H9 (cell line): Measurements from ENCODE around the gene ICOSLG. TPM values are rescaled to one million over a fixed set of nuclear protein-coding genes. Genes with fewer than 3 reads are reported as not detected.

ENCODE experiments used
- DNase-seq: peaks from one replicate; pipeline ENCODE4 v3.0.0-alpha.2; 2017
- H2AFZ ChIP-seq: one replicate; pipeline ENCODE4 v1.6.1; 2013; ENCODE audit warnings: mild to moderate bottlenecking, low read length, control low read depth, moderate library complexity
- H2AK5ac ChIP-seq: 2 replicates; pipeline ENCODE4 v1.6.1; 2013; ENCODE audit warnings: low read length, control low read depth, mixed read lengths; ENCODE audit not compliant: insufficient read length
- H2BK120ac ChIP-seq: one replicate; pipeline ENCODE4 v1.6.1; 2013; ENCODE audit warnings: low read depth, mild to moderate bottlenecking, low read length, control low read depth, inconsistent platforms; ENCODE audit not compliant: poor library complexity, severe bottlenecking
- H2BK12ac ChIP-seq: 2 replicates; pipeline ENCODE4 v1.6.1; 2013; ENCODE audit warnings: low read length, control low read depth, mixed read lengths, low read depth; ENCODE audit not compliant: insufficient read length
- H2BK15ac ChIP-seq: 2 replicates; pipeline ENCODE4 v1.6.1; 2013; ENCODE audit warnings: low read depth, low read length, control low read depth
- H2BK20ac ChIP-seq: one replicate; pipeline ENCODE4 v1.6.1; 2013; ENCODE audit warnings: low read depth, mild to moderate bottlenecking, low read length, control low read depth, inconsistent platforms; ENCODE audit not compliant: poor library complexity, severe bottlenecking
- H2BK5ac ChIP-seq: 2 replicates; pipeline ENCODE4 v1.6.1; 2013; ENCODE audit warnings: low read length, control low read depth, mixed read lengths; ENCODE audit not compliant: insufficient read length
- H3K14ac ChIP-seq: 2 replicates; pipeline ENCODE4 v1.6.1; 2013; ENCODE audit warnings: low read length, control low read depth; ENCODE audit not compliant: insufficient read depth
- H3K18ac ChIP-seq: 2 replicates; pipeline ENCODE4 v1.6.1; 2013; ENCODE audit warnings: low read depth, mild to moderate bottlenecking, mixed read lengths, low read length, control low read depth; ENCODE audit not compliant: insufficient read length
- H3K23ac ChIP-seq: 2 replicates; pipeline ENCODE4 v1.6.1; 2013; ENCODE audit warnings: low read length, control low read depth, mixed read lengths, low read depth; ENCODE audit not compliant: insufficient read length
- H3K23me2 ChIP-seq: 2 replicates; pipeline ENCODE4 v1.6.1; 2013; ENCODE audit warnings: low read depth, mild to moderate bottlenecking, mixed read lengths, low read length, control low read depth; ENCODE audit not compliant: insufficient read length, poor library complexity, severe bottlenecking
- H3K27ac ChIP-seq: 2 replicates; pipeline ENCODE4 v1.5.1; 2013; ENCODE audit warnings: low read length, control low read depth, mixed read lengths, low read depth; ENCODE audit not compliant: insufficient read length
- H3K27me3 ChIP-seq: 2 replicates; pipeline ENCODE4 v1.6.1; 2013; ENCODE audit warnings: low read length, control low read depth, inconsistent platforms; ENCODE audit not compliant: insufficient read depth
- H3K4ac ChIP-seq: 2 replicates; pipeline ENCODE4 v1.6.1; 2013; ENCODE audit warnings: low read depth, mild to moderate bottlenecking, control low read depth, inconsistent platforms, low read length, moderate library complexity
- H3K4me1 ChIP-seq: 2 replicates; pipeline ENCODE4 v1.6.1; 2013; ENCODE audit warnings: low read length, control low read depth, inconsistent platforms; ENCODE audit not compliant: insufficient read depth
- H3K4me2 ChIP-seq: 2 replicates; pipeline ENCODE4 v1.6.1; 2013; ENCODE audit warnings: low read length, control low read depth, mixed read lengths; ENCODE audit not compliant: insufficient read length, insufficient read depth
- H3K56ac ChIP-seq: 2 replicates; pipeline ENCODE4 v1.6.1; 2013; ENCODE audit warnings: low read depth, mild to moderate bottlenecking, mixed read lengths, low read length, control low read depth; ENCODE audit not compliant: insufficient read length
- H3K79me1 ChIP-seq: 2 replicates; pipeline ENCODE4 v1.6.1; 2013; ENCODE audit warnings: low read depth, mild to moderate bottlenecking, moderate library complexity, low read length, control low read depth, inconsistent platforms; ENCODE audit not compliant: insufficient read depth, poor library complexity, severe bottlenecking
- H3K79me2 ChIP-seq: 2 replicates; pipeline ENCODE4 v1.6.1; 2013; ENCODE audit warnings: low read length, control low read depth, inconsistent platforms; ENCODE audit not compliant: insufficient read depth
- H3K9ac ChIP-seq: 2 replicates; pipeline ENCODE4 v1.6.1; 2013; ENCODE audit warnings: low read length, control low read depth, mixed read lengths; ENCODE audit not compliant: insufficient read length; ENCODE audit errors: extremely low read depth
- H3K9me3 ChIP-seq: one replicate; pipeline ENCODE4 v1.6.1; 2013; ENCODE audit warnings: low read depth, low read length, inconsistent platforms; ENCODE audit not compliant: control insufficient read depth
- H3T11ph ChIP-seq: one replicate; pipeline ENCODE4 v1.6.1; 2013; ENCODE audit warnings: mild to moderate bottlenecking, low read length, control low read depth, inconsistent platforms
- H4K20me1 ChIP-seq: one replicate; pipeline ENCODE4 v1.6.1; 2013; ENCODE audit not compliant: control insufficient read depth, insufficient read length, insufficient read depth
- H4K5ac ChIP-seq: 2 replicates; pipeline ENCODE4 v1.6.1; 2013; ENCODE audit warnings: low read depth, mild to moderate bottlenecking, mixed read lengths, low read length, control low read depth; ENCODE audit not compliant: insufficient read length
- H4K8ac ChIP-seq: replicated peaks from 2 replicates; pipeline ENCODE4 v1.6.1; 2013; ENCODE audit warnings: low read length, control low read depth, mixed read lengths, low read depth; ENCODE audit not compliant: insufficient read length
- H4K91ac ChIP-seq: 2 replicates; pipeline ENCODE4 v1.6.1; 2013; ENCODE audit warnings: low read depth, mild to moderate bottlenecking, moderate library complexity, mixed read lengths, low read length, control low read depth; ENCODE audit not compliant: insufficient read length
- H3K27ac Mint-ChIP-seq, 3 experiments: 2 replicates in 2 of 3; 3 replicates in 1 of 3; pipeline ENCODE4 v1.8.0; 2020 to 2021; ENCODE audit warnings: mixed read lengths in 3 of 3, mild to moderate bottlenecking in 1 of 3, moderate library complexity in 1 of 3
- H3K27me3 Mint-ChIP-seq: 2 replicates; pipeline ENCODE4 v1.8.0; 2021; ENCODE audit warnings: low read depth, mild to moderate bottlenecking, moderate library complexity, mixed read lengths
- H3K36me3 Mint-ChIP-seq, 3 experiments: 2 replicates in 2 of 3; 3 replicates in 1 of 3; pipeline ENCODE4 v1.8.0; 2020 to 2021; ENCODE audit warnings: low read depth in 3 of 3, mixed read lengths in 3 of 3; ENCODE audit not compliant: insufficient read depth in 1 of 3
- H3K4me1 Mint-ChIP-seq, 2 experiments: 2 replicates each; pipeline ENCODE4 v1.8.0; 2020; ENCODE audit warnings: mixed read lengths in 2 of 2
- H3K4me3 Mint-ChIP-seq, 2 experiments: 2 replicates in 1 of 2; 3 replicates in 1 of 2; pipeline ENCODE4 v1.8.0; 2020 to 2021; ENCODE audit warnings: mild to moderate bottlenecking in 2 of 2, mixed read lengths in 2 of 2, moderate library complexity in 1 of 2
- H3K9me3 Mint-ChIP-seq, 2 experiments: 2 replicates in 1 of 2; 3 replicates in 1 of 2; pipeline ENCODE4 v1.8.0; 2020; ENCODE audit warnings: mild to moderate bottlenecking in 2 of 2, mixed read lengths in 2 of 2, moderate library complexity in 1 of 2
- WGBS: extraction: QIAGEN DNeasy Blood & Tissue Kit; methylation state at CpG from one replicate; pipeline ENCODE4 v1.1.7; 2013; ENCODE audit warnings: missing lambda C conversion rate, low lambda C conversion rate, mixed read lengths; ENCODE audit not compliant: insufficient read length; ENCODE audit errors: extremely low coverage; 5-methylcytosine and 5-hydroxymethylcytosine counted together
- total RNA-seq: library from RNA; stranded (reverse); gene quantifications from 2 replicates; pipeline ENCODE4 v1.2.1, GENCODE V29; 2021
- TF ChIP-seq, protein P1 (sequence below): fragments of 200-600 bp; sonication (generic); conservative IDR thresholded peaks from 3 replicates; pipeline ENCODE4 v1.8.0; 2021; ENCODE audit warnings: antibody characterized with exemption, mild to moderate bottlenecking

The ICOSLG gene
- total RNA-seq, 1 experiment from 2014 or later = 6.8 TPM

- no peak overlapping the region for H2AK5ac ChIP-seq
- H3K4me1 ChIP-seq = no peaks in the 10 kb centered on the region
- H3T11ph ChIP-seq = no peak overlapping the region
- H3K23ac ChIP-seq = no peak overlapping the region
- peaks cover 0 to 2% of the 10 kb centered on the region in 2 experiments; a peak in 1 of 4 replicates for H3K4me1 Mint-ChIP-seq
- peaks cover 10% of the 10 kb centered on the region for H3K27me3 Mint-ChIP-seq
- H3K4me3 Mint-ChIP-seq = no peak overlapping the region
- no peak overlapping the region for H3K4ac ChIP-seq
- no peak overlapping the region; the same call in 1 of the 2 replicates for H3K14ac ChIP-seq
- TF ChIP-seq, protein P1, sequence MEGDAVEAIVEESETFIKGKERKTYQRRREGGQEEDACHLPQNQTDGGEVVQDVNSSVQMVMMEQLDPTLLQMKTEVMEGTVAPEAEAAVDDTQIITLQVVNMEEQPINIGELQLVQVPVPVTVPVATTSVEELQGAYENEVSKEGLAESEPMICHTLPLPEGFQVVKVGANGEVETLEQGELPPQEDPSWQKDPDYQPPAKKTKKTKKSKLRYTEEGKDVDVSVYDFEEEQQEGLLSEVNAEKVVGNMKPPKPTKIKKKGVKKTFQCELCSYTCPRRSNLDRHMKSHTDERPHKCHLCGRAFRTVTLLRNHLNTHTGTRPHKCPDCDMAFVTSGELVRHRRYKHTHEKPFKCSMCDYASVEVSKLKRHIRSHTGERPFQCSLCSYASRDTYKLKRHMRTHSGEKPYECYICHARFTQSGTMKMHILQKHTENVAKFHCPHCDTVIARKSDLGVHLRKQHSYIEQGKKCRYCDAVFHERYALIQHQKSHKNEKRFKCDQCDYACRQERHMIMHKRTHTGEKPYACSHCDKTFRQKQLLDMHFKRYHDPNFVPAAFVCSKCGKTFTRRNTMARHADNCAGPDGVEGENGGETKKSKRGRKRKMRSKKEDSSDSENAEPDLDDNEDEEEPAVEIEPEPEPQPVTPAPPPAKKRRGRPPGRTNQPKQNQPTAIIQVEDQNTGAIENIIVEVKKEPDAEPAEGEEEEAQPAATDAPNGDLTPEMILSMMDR = no peak
- H3K27ac ChIP-seq = no peak overlapping the region
- no peak overlapping the region for H2BK15ac ChIP-seq
- no peak overlapping the region for H4K5ac ChIP-seq
- no peak overlapping the region for H4K8ac ChIP-seq
- no peak overlapping the region for H2BK5ac ChIP-seq
- no peaks in the 10 kb centered on the region for H3K23me2 ChIP-seq
- no peaks in the 10 kb centered on the region for H3K9me3 Mint-ChIP-seq
- H2BK20ac ChIP-seq = no peak overlapping the region
- H3K79me2 ChIP-seq = no peaks in the 10 kb centered on the region
- H3K18ac ChIP-seq = no peak overlapping the region
- no peak overlapping the region for H4K91ac ChIP-seq
- H2AFZ ChIP-seq = no peak overlapping the region
- H3K9ac ChIP-seq = no peak overlapping the region
- H3K9me3 ChIP-seq = no peaks in the 10 kb centered on the region
- no peaks in the 10 kb centered on the region; a peak in 1 of 7 replicates for H3K36me3 Mint-ChIP-seq
- no peak overlapping the region for H2BK120ac ChIP-seq
- no peaks in the 10 kb centered on the region for H3K27me3 ChIP-seq
- no peaks in the 10 kb centered on the region for H4K20me1 ChIP-seq
- H2BK12ac ChIP-seq = no peak overlapping the region
- no peak overlapping the region for H3K56ac ChIP-seq
- no peaks in the 10 kb centered on the region for H3K79me1 ChIP-seq
- WGBS = no CpG with 5 or more reads among the region's 11 CpGs
- H3K27ac Mint-ChIP-seq = no peak overlapping the region
- DNase-seq = no peak
- H3K4me2 ChIP-seq = no peak overlapping the region
Observed at GRCh38 chr21:44255511-44255981, 14.8 kb upstream of the ICOSLG start.
